GM19025 (cell line): ENCODE measurements around the gene DDX17.
"Not testable (repeated sequence)": the region's sequence is repeated elsewhere in the genome, so short reads cannot be mapped to it uniquely, and the experiment has no call there.

Source experiments
- ATAC-seq: cut with Tn5 transposase; IDR thresholded peaks from one replicate; pipeline ENCODE4 v1.9.1; 2021; ENCODE audit warnings: mild to moderate bottlenecking, low read depth, moderate library complexity; ENCODE audit not compliant: unreplicated experiment

The DDX17 gene

DNA sequence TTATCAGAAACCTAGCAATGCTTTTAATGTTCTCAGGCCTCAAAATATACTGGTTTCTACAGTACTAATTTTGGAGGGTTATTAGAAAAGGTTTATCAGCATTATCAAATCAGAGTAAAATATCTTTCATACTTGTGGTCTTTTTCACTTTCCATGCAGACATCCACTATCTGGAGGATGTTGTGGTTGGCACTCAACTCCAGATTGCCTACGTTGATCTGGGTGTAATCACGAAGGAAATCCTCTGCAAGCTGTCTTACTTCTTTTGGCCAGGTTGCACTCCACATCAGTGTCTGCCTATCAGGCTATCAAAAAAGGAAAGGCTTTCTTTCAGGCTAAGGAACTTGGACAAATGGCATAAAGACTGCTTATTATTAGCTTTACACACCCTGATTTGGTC lies 11.6 kb downstream of the DDX17 start:
- no peak for ATAC-seq

DNA sequence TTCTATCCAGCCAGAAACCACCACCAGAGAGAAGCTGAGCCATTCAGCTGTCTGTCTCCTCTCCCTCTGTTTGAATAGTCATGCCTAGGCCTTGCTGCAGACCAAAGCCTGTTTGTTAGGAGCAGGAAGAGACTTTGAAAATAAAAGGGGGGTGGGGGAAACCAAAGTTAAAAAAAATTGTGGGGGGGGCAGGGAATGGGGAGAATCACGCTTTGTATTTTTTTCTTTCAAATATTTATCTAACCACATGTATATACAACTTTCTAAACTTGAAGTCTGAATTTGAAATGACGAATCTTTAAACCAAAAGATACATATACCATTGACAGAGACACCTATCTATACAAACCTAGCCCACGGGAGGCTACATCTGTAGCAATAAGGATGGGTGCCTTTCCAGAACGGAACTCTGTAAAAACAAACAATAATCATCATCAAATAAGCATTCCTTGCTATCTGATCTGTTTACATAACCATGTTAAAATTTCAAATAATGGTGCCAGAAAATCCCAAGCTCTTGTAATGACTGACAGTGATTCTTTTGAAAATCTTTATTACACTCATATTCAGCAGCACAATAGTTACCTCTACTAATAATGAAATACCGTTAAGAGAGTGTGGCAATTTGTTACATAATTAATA lies 14.3 kb downstream of the DDX17 start:
- ATAC-seq: no peak

DNA sequence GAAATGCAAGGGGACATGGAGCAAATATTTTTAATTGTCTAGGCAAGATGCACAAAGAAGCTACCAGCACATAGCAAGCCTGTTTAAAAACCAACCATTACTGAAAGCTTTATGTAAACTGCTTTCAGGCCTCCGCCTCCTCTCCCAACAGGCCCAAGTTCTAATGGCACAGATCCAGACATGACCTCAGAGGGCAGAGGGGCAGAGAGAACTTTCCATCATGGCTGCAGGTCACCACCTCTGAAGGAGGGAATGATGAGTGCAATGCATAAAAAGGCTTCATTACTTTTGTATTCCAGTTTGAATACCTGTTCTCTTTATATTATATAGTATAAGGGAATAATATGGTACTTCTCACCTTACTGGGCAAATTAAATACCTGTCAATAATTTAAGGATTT lies 15.2 kb downstream of the DDX17 start:
- no peak for ATAC-seq

DNA sequence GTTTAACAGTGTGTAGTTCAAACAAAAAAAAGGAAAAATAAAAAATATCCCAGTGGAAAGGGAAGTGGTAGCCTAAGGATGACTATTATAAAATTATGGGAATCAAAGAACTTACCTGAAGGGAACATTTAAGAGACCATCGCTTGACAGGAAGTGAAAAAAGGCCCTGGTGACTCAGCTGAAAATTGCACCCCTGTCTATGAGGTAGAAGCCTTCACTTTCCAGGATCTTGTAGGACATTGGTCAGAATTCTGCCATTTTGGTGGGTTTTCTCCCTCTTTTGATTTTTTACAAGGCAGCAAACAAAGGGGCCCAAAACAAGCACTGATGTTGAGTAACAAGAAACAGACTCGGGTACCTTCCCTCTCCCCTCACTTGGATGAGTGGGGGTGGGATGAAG lies 15.6 kb downstream of the DDX17 start:
- no peak for ATAC-seq

DNA sequence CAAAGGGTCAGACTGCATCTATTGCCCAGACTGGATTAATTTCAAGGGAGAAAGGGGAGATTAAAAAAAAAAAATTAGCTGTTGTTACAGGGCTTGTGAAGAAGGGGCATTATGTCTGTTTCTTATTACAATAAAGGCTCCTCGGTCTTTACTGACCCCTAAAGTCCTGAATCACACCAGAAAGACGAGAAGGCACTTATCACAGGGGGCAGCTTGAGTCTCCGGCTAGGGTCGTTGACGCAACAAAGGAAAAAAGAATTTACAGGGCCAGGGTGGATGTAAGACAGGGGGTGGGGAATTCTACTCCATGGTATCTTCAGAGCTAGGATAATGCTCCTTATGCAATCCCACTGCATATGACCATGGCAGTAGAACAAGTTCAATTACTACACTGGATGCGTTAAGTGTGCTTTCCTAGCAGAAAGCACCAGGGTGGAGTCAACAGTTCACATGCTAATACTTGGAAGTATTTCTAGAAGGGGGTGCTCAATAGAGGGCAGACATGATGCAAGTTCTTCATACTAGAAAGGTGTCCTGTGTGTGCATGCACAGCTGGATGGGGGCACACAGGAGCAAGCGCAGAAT lies 16.5 kb downstream of the DDX17 start:
- no peak for ATAC-seq

DNA sequence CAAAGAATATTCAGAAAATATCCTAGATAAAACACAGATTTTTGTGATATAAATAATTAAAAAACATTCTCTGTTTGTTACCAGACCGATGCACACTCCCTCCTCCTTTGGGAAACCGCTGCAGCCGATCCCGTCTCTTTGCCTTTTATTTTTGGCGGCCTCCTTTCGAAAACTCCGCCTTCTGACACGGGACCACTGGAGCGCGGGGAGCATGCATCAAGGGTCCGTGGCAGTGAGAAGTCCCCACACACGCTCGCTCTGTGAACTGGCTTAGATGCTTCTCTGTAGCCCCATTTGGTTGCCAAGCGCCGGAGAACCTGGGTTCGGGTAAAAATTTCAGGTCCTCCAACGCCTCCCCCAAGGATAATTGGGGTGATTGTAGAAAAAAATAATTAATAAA lies 17.0 kb downstream of the DDX17 start:
- ATAC-seq: no peak

GRCh38 chr22:38487946-38488345 lies 18.2 kb downstream of the DDX17 start:
- ATAC-seq: no peak

GRCh38 chr22:38485783-38486182 lies 20.3 kb downstream of the DDX17 start:
- ATAC-seq: no peak

- no peak for ATAC-seq
These were observed 21.9 kb downstream of the DDX17 start for GRCh38 chr22:38484244-38484643.

DNA sequence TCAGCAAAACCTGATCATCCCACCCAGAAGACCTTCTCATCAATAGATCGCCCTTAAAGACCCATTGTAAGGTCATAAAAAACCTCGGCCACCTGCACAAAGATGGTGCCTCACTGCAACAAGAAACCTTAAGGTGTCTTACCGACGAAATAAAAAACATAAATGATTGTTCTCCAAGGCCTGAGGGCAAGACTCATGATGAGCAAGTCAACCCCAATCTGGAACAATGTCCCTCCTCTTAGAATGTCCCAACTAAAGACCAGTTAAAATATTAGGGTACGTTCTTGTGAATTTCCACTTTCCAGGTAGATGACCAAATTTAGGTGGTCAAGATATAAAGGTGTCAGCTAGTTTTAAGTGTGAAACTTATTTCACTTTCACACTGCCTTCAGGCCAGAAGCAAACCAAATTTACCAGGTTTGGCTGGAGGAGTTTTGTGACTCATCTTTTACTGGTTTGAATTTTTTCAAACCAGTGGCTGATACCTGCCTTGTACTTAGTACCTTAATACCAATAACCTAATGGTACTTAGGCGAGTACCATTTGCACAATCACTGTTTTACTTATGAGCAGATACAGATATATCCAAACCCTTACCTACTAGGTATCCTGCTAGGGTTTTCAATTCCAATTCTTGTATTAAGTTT lies 23.3 kb downstream of the DDX17 start:
- no peak for ATAC-seq

- ATAC-seq: no peak
These were observed 24.2 kb downstream of the DDX17 start for GRCh38 chr22:38481871-38482332.

DNA sequence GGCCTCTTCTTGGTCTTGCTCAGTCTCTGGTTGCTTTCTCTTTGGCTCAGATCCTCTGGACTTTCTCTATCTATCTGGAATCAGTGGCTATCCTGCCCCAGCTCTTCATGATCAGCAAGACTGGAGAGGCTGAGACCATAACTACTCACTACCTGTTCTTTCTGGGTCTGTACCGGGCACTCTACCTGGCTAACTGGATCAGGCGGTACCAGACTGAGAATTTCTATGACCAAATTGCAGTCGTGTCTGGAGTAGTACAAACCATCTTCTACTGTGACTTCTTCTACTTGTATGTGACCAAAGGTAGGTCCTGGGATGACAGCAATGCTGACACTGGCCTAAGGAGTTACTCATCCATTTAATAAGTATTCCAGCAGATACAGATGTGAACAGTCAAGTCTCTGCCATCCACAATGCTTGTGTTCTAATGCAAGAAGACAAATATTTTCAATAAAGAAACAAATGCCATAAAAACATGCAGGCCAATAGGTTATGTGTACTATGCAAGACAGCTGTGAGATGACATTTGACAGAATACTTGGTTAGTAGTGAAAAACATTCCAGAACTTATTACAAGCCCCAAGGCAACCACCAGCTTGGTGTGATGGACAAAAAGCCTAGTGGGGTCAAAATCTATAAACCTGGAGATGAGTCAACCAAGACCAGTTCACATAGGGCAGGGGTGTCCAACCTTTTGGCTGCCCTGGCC lies 24.8 kb downstream of the DDX17 start:
- ATAC-seq: no peak

- no peak for ATAC-seq
These were observed 26.8 kb downstream of the DDX17 start for GRCh38 chr22:38479096-38479837.

GRCh38 chr22:38477585-38477984 lies 28.5 kb downstream of the DDX17 start:
- ATAC-seq: no peak

GRCh38 chr22:38474003-38474607 lies 32.0 kb downstream of the DDX17 start:
- no peak for ATAC-seq

- no peak for ATAC-seq
These were observed 34.9 kb downstream of the DDX17 start for GRCh38 chr22:38471237-38471636.

DNA sequence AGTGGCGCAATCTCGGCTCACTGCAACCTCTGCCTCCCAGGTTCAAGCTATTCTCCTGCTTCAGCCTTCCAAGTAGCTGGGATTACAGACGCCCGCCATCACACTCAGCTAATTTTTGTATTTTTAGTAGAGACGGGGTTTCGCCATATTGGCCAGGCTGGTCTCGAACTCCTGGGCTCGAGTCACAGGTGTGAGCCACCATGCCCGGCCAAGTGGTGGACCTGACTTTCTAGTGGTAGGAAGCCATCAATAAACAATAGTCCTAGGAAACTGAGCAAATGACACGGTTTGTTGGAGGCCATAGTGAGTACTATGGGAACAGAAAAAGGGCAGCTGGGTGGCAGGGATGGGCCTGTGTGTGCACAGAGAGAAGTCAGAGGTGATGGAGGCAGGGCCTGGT lies 35.9 kb downstream of the DDX17 start:
- not testable (repeated sequence) for ATAC-seq

DNA sequence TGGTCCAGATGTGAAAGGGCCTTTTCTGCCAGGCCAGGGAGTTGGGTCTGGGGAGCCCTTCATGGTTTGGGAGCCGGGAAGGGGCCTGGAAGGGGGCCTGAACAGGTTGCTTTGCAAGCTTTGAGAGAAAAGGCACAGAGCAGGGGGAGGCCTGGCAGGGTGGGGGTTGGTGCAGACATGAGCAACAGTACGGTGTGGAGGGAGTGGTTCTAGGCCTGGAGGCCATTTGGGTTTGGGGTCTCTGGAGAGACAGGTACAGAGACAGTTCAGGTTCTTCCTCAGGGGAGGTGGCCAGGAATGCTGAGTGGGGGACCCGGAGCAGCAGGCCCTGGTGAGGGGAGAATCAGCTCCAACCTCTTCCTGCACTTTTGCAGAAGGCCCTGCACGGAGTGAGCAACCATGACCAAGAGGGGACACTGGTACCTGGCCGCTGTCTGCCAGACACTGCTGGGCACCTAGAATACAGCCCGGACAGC lies 36.8 kb downstream of the DDX17 start:
- no peak for ATAC-seq

- ATAC-seq: no peak
These were observed 37.4 kb downstream of the DDX17 start for GRCh38 chr22:38468443-38469305.
